RPMI7951 (cell line): ENCODE data around the gene MYL5. TPM values are rescaled to one million over a fixed set of nuclear protein-coding genes. Genes with fewer than 3 reads are reported as not detected.
"Not testable (repeated sequence)": the region's sequence is repeated elsewhere in the genome, so short reads cannot be mapped to it uniquely, and the experiment has no call there.

Experiments
- DNase-seq: peaks from one replicate; pipeline ENCODE4 v3.0.0-alpha.2; 2012; ENCODE audit warnings: low read depth
- total RNA-seq: library from RNA; depleted of rRNA; stranded (reverse); fragments of >200 nt; shearing (Covaris generic); gene quantifications from 2 replicates; pipeline ENCODE4 v1.2.3, GENCODE V29; 2014

The MYL5 gene
- total RNA-seq, 1 experiment from 2014 or later = 3.2 TPM

- DNase-seq = not testable (repeated sequence)
These were observed 4.4 kb upstream of the MYL5 start for GRCh38 chr4:669806-670559.

GRCh38 chr4:671769-672168, 2.6 kb upstream of the MYL5 start:
- DNase-seq = no peak

GRCh38 chr4:673349-674091, 822 bp upstream of the MYL5 start:
- peak; percentile 30 for DNase-seq

GRCh38 chr4:675036-675882, 917 bp downstream of the MYL5 start:
- DNase-seq = no peak

- DNase-seq = no peak
These were observed 1.9 kb downstream of the MYL5 start for GRCh38 chr4:675980-676870.

- no peak for DNase-seq
These were observed 2.5 kb downstream of the MYL5 start for GRCh38 chr4:676871-677235.

GRCh38 chr4:677431-678293, 3.3 kb downstream of the MYL5 start:
- DNase-seq = no peak

GRCh38 chr4:678331-679103, 4.2 kb downstream of the MYL5 start:
- no peak for DNase-seq

GRCh38 chr4:679104-679481, 4.8 kb downstream of the MYL5 start:
- no peak for DNase-seq

GRCh38 chr4:679629-680028, 5.3 kb downstream of the MYL5 start:
- DNase-seq = no peak

GRCh38 chr4:680091-680490, 5.7 kb downstream of the MYL5 start:
- DNase-seq = no peak

GRCh38 chr4:680551-680927, 6.2 kb downstream of the MYL5 start:
- no peak for DNase-seq

- DNase-seq = peak; percentile 25
These were observed 6.7 kb downstream of the MYL5 start for GRCh38 chr4:680928-681645.

- DNase-seq = no peak
These were observed 7.6 kb downstream of the MYL5 start for GRCh38 chr4:681736-682451.

- no peak for DNase-seq
These were observed 8.3 kb downstream of the MYL5 start for GRCh38 chr4:682490-683172.

- DNase-seq = no peak
These were observed 9.0 kb downstream of the MYL5 start for GRCh38 chr4:683247-683897.

- no peak for DNase-seq
These were observed 9.8 kb downstream of the MYL5 start for GRCh38 chr4:683982-684622.
